GM19099 (cell line): Measurements from ENCODE around the gene PTPRC.

Experiments
- POLR2A ChIP-seq: IDR thresholded peaks from 3 replicates; pipeline ENCODE4 v1.6.1; 2011; ENCODE audit warnings: low read depth; ENCODE audit not compliant: insufficient read length; ENCODE audit errors: extremely low read depth

PTPRC gene

DNA sequence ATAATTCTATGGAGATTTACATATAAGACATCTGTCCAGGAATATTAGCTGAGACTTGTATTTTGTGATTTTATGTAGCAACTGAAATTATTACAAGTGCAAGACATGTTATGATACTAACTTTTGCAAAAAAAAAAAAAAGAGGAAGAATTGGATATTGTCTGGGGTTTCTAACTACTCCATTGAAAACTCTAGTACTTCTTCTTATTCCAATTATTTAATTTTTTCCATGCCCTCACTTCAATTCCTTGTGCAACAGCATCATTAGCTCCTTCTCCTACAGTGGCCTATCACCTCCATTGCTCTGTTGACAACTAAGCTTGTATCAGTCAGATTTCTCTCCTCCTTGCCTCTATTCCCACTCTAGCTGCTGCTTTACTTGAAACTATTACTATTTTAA lies 126.6 kb downstream of the PTPRC start:
- TF ChIP-seq POLR2A: no peak

DNA sequence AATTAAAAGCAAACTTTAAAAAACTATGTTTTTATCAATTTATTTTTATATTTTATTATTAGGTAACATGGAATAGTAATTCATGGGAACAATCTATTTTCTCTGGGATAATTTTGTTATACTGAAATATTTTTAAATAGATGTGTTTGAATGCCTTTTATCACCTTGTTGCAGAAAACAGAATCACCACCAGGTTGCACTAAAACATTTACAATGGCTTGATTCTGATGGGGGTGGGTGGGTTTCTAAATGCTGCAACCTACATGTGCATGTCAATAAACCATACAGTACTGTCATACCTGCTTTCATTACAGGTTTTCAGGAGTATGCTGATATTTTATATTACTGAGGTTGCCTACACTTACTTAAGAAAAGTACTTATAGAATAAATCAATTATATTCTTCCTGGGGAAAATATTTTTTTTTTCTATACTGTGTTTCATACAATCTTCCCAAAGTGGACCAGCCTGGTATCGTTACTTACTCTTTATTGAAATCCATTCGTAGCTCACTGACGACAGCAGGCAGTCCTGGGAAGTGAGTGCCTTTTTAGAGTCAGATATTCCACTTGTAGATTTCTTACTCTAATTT lies 132.8 kb downstream of the PTPRC start:
- no peak for TF ChIP-seq POLR2A

- no peak for TF ChIP-seq POLR2A
Measured at GRCh38 chr1:198772626-198773025, 133.8 kb downstream of the PTPRC start.

DNA sequence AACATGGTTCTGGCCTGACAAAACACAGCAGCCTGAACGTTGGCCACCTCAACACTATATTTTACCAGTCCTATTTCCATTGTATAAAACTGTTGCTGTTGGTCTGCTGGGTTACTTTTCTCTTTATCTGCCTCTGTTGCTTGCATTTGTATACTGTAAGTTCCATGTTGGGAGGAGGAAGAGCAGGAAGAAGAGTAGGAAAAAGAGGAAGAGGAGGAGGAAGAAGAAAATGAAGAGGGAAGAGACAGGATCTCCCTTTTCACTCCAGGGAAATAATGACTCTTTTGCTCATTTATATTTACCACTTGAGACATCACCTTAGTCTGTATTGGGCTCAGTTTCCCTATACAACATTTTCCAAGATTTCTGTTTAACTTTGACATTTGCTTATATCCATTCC lies 134.2 kb downstream of the PTPRC start:
- TF ChIP-seq POLR2A: no peak

DNA sequence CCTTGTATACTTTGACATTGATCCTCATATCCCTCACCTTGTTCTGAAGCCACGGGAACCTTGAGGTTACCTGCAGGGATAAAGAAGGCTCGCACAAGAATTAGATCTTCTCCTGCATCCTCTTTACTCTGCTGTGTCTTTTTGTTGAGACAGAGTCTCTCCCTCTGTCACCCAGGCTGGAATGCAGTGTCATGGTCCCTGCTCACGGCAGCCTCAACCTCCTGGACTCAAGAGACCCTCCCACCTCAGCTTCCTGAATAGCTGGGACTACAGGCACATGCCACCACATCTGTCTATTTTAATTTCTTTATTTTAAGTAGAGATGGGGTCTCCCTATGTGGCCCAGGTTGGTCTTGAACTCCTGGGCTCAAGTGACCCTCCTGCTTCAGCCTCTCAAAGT lies 134.7 kb downstream of the PTPRC start:
- TF ChIP-seq POLR2A: no peak

DNA sequence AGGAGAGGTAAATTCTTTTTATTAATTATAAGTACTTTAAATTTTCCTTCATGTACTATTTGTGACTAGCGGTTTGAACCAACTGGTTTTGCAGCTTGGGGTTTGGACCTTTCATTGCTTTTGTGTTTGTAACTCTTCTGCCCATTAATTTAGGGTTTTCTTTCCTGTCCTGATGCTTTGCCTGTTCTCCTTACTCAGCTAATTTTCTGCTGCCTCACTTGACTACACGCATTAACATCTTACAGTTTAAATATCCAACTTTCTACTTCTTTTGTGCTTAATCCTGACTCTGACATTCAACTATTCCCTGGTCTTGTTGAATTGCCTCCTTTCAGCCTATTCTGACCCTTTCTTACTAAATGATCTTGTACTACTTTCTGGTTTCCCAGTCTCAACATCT lies 135.6 kb downstream of the PTPRC start:
- no peak for TF ChIP-seq POLR2A

- TF ChIP-seq POLR2A: no peak
Measured at GRCh38 chr1:198775606-198776005, 136.8 kb downstream of the PTPRC start.

GRCh38 chr1:198776602-198777029 lies 137.8 kb downstream of the PTPRC start:
- no peak for TF ChIP-seq POLR2A

- no peak for TF ChIP-seq POLR2A
Measured at GRCh38 chr1:198778049-198778448, 139.2 kb downstream of the PTPRC start.

DNA sequence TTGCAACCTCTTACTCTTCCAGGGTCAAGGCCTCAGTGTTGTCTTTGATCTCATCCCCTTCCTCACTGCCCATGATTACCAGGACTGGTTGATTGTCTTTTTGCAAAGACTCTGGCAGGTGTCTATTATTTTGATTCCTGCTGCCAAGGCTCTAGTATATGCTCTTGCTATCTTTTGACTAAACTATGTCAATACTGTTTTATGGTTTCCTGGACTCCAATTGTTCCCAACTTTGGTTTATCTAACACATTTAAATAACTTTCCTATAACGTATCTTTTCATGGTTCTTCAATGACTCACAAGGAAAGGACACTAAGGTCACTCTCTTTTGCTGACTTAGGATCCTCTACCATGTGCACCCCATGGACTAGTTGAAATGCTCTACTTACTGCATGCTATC lies 141.5 kb downstream of the PTPRC start:
- no peak for TF ChIP-seq POLR2A

DNA sequence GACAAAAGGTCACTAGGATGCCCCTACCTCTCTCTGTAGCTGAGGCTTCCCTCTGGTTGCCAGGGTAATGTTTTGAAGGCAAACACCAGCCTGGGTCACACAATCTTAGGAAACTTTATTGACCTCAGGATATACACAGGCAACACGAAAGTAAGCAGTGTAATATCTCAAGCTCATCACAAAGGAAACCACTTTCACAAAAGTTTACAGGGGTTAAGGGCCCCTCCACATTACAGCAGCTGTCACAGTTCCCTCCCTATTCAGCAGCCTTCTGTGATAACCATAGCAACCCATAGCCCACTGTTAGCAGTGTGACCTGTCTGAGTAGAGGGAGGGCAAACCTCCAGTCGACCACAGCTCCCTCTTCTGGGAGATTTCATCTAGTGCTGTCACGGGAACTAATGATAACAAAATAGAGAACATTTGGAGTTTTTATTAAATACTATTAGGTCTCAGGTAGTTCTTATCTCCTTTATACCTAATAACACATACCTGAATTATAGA lies 149.8 kb downstream of the PTPRC start:
- no peak for TF ChIP-seq POLR2A

DNA sequence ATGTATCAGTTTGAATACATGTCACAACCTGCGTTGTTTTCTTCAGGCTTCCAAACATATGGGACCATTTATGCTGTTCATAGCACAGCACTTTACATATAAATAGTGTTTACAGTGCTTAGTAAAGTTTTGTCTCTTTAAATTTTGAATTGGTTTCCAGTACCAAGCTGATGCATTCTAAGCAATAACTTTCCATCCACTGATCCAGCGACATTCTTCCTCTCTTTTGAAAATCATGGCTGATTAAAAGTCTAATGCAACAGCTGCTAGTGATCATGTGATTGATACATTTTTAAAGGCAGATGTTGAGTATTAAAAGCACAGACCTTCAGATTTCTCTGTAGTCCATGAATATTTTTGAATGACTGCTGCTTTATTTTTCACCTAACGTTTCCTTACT lies 154.9 kb downstream of the PTPRC start:
- no peak for TF ChIP-seq POLR2A

- no peak for TF ChIP-seq POLR2A
Measured at GRCh38 chr1:198794498-198794897, 155.7 kb downstream of the PTPRC start.

- TF ChIP-seq POLR2A: no peak
Measured at GRCh38 chr1:198797656-198798055, 158.8 kb downstream of the PTPRC start.

DNA sequence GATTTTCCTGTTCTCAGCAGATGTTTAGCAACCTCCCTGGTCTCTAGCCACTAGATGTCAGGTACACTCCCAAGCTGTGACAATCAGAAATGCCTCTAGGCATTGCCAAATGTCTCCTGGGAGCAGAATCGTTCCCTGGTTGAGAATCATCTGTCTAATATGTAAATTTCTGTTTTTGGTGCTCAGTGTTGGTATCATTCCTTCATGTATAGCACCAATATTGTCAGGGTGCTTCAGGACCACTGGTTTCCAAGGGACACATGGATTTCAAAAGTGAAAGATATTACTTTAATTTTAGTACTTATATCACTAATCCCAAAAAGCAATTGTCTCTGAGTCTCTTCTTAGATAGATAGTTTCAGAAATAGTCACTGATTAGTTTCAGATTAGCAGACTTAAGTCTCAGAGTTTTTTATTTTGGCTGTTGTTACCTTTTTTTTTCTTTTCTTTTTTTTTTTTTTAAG lies 160.1 kb downstream of the PTPRC start:
- TF ChIP-seq POLR2A: no peak

DNA sequence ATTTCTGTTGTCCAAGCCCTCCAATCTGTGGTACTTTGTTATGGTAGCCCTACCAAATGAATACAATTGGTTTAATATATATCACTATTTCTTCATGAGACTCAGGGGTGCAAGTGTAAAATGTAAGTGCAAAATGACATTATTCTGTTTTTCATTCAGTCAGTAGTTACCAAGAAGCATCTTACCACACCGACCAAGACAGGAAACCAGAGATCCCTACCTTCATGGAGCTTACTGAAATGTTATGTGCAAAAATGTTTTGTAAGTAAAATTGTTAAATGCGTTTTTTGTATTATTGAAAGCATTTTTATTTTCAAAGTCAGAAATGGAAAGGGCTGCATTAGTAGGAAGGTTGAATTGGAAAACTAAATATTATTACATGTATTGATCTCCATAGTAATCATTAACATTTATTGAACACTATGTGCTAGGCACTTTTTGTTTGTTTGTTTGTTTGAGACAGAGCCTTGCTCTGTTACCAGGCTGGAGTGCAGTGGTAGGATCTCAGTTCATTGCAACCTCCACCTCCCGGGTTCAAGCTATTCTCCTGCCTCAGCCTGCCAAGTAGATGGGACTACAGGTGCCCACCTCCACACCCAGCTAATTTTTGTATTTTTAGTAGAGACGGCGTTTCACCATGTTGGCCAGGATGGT lies 166.8 kb downstream of the PTPRC start:
- no peak for TF ChIP-seq POLR2A
